Measurements from ENCODE around the gene COL10A1. TPM values are rescaled to one million over a fixed set of nuclear protein-coding genes. Genes with fewer than 3 reads are reported as not detected.
"Not testable (repeated sequence)": the region's sequence is repeated elsewhere in the genome, so short reads cannot be mapped to it uniquely, and the experiment has no call there.

Gene COL10A1
- total RNA-seq, 1 donor from 2014 or later, result not detected

GRCh38 chr6:116096979-116097816 is 28.7 kb downstream of the COL10A1 start:
- intact Hi-C loops (cut with DNase I), result loop anchor here (1.0 kb wide), 1 partner anchor 86 kb away; no protein-coding TSS in a partner anchor
- H3K4me1 ChIP-seq, result peaks cover 4 to 15% of the 10 kb centered on the region in 2 donors
- peaks cover 0 to 6% of the 10 kb centered on the region in 2 donors for H3K9me3 ChIP-seq
- H3K4me3 ChIP-seq, result no peak overlapping the region
- TF ChIP-seq CTCF (IDR thresholded peaks at IDR 0.05), result peak; percentile 42 to 72 (median 68)
- no peak overlapping the region for H3K27ac ChIP-seq
- no peaks in the 10 kb centered on the region for H3K27me3 ChIP-seq
- no peaks in the 10 kb centered on the region for H3K36me3 ChIP-seq
- DNase-seq (ENCODE audit: low spot score in 2 of 2), result no peak

GRCh38 chr6:116096048-116096759 is 29.7 kb downstream of the COL10A1 start:
- DNase-seq (ENCODE audit: low spot score in 2 of 2); intact Hi-C loops (cut with DNase I); H3K36me3 ChIP-seq; H3K27me3 ChIP-seq; H3K4me3 ChIP-seq; H3K27ac ChIP-seq; H3K9me3 ChIP-seq: not testable (repeated sequence)
- peaks cover 0 to 15% of the 10 kb centered on the region in 2 donors for H3K4me1 ChIP-seq

GRCh38 chr6:116094041-116094440 is 31.9 kb downstream of the COL10A1 start:
- TF ChIP-seq CTCF (IDR thresholded peaks at IDR 0.05), result no peak
- H3K27me3 ChIP-seq, result no peaks in the 10 kb centered on the region
- peaks cover 0 to 12% of the 10 kb centered on the region in 2 donors for H3K4me1 ChIP-seq
- peak in 1 of 2 donors; percentile 68 for DNase-seq (ENCODE audit: low spot score in 2 of 2)
- intact Hi-C loops (cut with DNase I), result no loop called here
- H3K36me3 ChIP-seq, result no peaks in the 10 kb centered on the region
- no peak overlapping the region for H3K4me3 ChIP-seq
- H3K27ac ChIP-seq, result peak overlapping the region; percentile 73
- H3K9me3 ChIP-seq, result peaks cover 0 to 6% of the 10 kb centered on the region in 2 donors

- no peak for TF ChIP-seq CTCF (IDR thresholded peaks at IDR 0.05)
Observed at GRCh38 chr6:116090251-116090650, 35.7 kb downstream of the COL10A1 start.

GRCh38 chr6:116088946-116089345 is 37.0 kb downstream of the COL10A1 start:
- no peak for TF ChIP-seq CTCF (IDR thresholded peaks at IDR 0.05)
- Histone ChIP-seq H3K27ac (no peak overlapping the region), H3K27me3 (no peaks in the 10 kb centered on the region), H3K9me3 (no peaks in the 10 kb centered on the region), H3K4me3 (no peak overlapping the region), H3K4me1 (peaks cover 0 to 18% of the 10 kb centered on the region in 2 donors), H3K36me3 (no peaks in the 10 kb centered on the region)
- DNase-seq (ENCODE audit: low spot score in 2 of 2), result no peak
- intact Hi-C loops (cut with DNase I), result loop anchor here (2.0 kb wide), 1 partner anchor 28 kb away; the partner anchor contains the start of gene FRK

More at GRCh38 chr6:116090251-116090650, 35.7 kb downstream of the COL10A1 start:
- no peaks in the 10 kb centered on the region for H3K36me3 ChIP-seq
- H3K9me3 ChIP-seq, result no peaks in the 10 kb centered on the region
- H3K27me3 ChIP-seq, result no peaks in the 10 kb centered on the region
- DNase-seq (ENCODE audit: low spot score in 2 of 2), result no peak
- peaks cover 0 to 22% of the 10 kb centered on the region in 2 donors for H3K4me1 ChIP-seq
- intact Hi-C loops (cut with DNase I), result no loop called here
- H3K4me3 ChIP-seq, result no peak overlapping the region
- H3K27ac ChIP-seq, result no peak overlapping the region

Measured in ascending aorta (tissue), 2 donors.